BJ (cell line): ENCODE measurements around the gene PTPRZ1. TPM values are rescaled to one million over a fixed set of nuclear protein-coding genes. Genes with fewer than 3 reads are reported as not detected.

Experiments used
- CTCF ChIA-PET: fragments of 350-600 bp; formaldehyde crosslinking; extraction: SDS; loops from one replicate; lab custom pipeline; 2021; ENCODE audit warnings: antibody characterized with exemption, inconsistent platforms; lab: Yijun Ruan, JAX
- POLR2A ChIA-PET: fragments of 300-600 bp; sonication (Branson Sonifier 250); formaldehyde crosslinking; extraction: SDS; loops from one replicate; lab custom pipeline; 2021; ENCODE audit warnings: antibody characterized with exemption; lab: Charles Lee
- DNase-seq: peaks from one replicate; pipeline ENCODE4 v3.0.0-alpha.2; 2011; ENCODE audit warnings: low read depth
- H3K27me3 ChIP-seq: 2 replicates; pipeline ENCODE4 v1.6.0; 2011; ENCODE audit warnings: low read length; ENCODE audit not compliant: control insufficient read depth, insufficient read depth
- H3K36me3 ChIP-seq: 2 replicates; pipeline ENCODE4 v1.5.1; 2011; ENCODE audit warnings: low read length; ENCODE audit not compliant: control insufficient read depth, insufficient read depth
- H3K4me3 ChIP-seq: 2 replicates; pipeline ENCODE4 v1.5.1; 2011; ENCODE audit warnings: low read depth, mild to moderate bottlenecking, control low read depth, low read length
- polyA plus RNA-seq: library from polyadenylated mRNA; depleted of rRNA; stranded (reverse); fragments of >200 nt; gene quantifications from 2 replicates; pipeline ENCODE4 v1.2.3, GENCODE V29; 2011
- TF ChIP-seq, protein P1 (sequence below): IDR thresholded peaks from 2 replicates; pipeline ENCODE4 v1.5.1; 2011; ENCODE audit warnings: low read depth, mild to moderate bottlenecking, control low read depth, inconsistent platforms, low read length, moderate library complexity; ENCODE audit not compliant: insufficient read depth

PTPRZ1 gene
- polyA plus RNA-seq, 1 experiment = not detected

GRCh38 chr7:122055073-122055472 lies 182.1 kb downstream of the PTPRZ1 start:
- TF ChIP-seq, protein P1, sequence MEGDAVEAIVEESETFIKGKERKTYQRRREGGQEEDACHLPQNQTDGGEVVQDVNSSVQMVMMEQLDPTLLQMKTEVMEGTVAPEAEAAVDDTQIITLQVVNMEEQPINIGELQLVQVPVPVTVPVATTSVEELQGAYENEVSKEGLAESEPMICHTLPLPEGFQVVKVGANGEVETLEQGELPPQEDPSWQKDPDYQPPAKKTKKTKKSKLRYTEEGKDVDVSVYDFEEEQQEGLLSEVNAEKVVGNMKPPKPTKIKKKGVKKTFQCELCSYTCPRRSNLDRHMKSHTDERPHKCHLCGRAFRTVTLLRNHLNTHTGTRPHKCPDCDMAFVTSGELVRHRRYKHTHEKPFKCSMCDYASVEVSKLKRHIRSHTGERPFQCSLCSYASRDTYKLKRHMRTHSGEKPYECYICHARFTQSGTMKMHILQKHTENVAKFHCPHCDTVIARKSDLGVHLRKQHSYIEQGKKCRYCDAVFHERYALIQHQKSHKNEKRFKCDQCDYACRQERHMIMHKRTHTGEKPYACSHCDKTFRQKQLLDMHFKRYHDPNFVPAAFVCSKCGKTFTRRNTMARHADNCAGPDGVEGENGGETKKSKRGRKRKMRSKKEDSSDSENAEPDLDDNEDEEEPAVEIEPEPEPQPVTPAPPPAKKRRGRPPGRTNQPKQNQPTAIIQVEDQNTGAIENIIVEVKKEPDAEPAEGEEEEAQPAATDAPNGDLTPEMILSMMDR = no peak
- CTCF ChIA-PET = no interaction called here
- POLR2A ChIA-PET = no interaction called here
- no peak overlapping the region for H3K4me3 ChIP-seq
- no peaks in the 10 kb centered on the region for H3K36me3 ChIP-seq
- H3K27me3 ChIP-seq = no peaks in the 10 kb centered on the region
- no peak for DNase-seq

- TF ChIP-seq, protein P1 = no peak
- CTCF ChIA-PET = no interaction called here
- Histone ChIP-seq H3K36me3 (no peaks in the 10 kb centered on the region), H3K27me3 (no peaks in the 10 kb centered on the region), H3K4me3 (no peak overlapping the region)
- POLR2A ChIA-PET = no interaction called here
- DNase-seq = no peak
Measured at GRCh38 chr7:122056977-122057376, 184.0 kb downstream of the PTPRZ1 start.

GRCh38 chr7:122059542-122059941 lies 186.6 kb downstream of the PTPRZ1 start:
- ChIA-PET CTCF (no interaction called here), POLR2A (no interaction called here)
- Histone ChIP-seq H3K4me3 (no peak overlapping the region), H3K27me3 (no peaks in the 10 kb centered on the region), H3K36me3 (no peaks in the 10 kb centered on the region)
- TF ChIP-seq, protein P1 = no peak
- no peak for DNase-seq

DNA sequence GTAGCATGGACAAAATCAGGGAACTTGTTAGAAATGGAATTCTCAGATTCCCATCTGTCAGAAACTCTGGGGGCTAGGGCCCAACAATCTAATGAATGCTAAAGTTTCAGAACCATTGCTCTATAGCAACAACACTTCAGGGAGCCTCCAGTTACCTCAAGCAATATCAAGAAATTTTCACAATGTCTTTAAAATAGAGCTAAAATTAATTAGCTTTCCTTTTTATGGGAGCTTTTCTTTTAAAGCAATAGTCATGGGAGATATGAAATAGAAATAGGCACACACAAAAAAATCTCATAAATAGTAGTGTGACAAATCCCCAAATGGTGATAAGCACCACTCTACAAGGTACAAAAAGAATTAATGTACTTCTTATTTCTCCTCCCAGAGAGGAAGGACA lies 190.2 kb downstream of the PTPRZ1 start:
- ChIA-PET POLR2A (no interaction called here), CTCF (no interaction called here)
- Histone ChIP-seq H3K36me3 (no peaks in the 10 kb centered on the region), H3K27me3 (no peaks in the 10 kb centered on the region), H3K4me3 (no peak overlapping the region)
- no peak for DNase-seq
- TF ChIP-seq, protein P1 = no peak

- no peak overlapping the region for H3K4me3 ChIP-seq
- POLR2A ChIA-PET = no interaction called here
- TF ChIP-seq, protein P1 = no peak
- CTCF ChIA-PET = no interaction called here
- no peak for DNase-seq
- no peaks in the 10 kb centered on the region for H3K27me3 ChIP-seq
- H3K36me3 ChIP-seq = no peaks in the 10 kb centered on the region
Measured at GRCh38 chr7:122064971-122065370, 192.0 kb downstream of the PTPRZ1 start.
